GM19324 (cell line): Measurements from ENCODE around the gene CD93.

ENCODE experiments used
- ATAC-seq: cut with Tn5 transposase; IDR thresholded peaks from one replicate; pipeline ENCODE4 v1.9.1; 2021; ENCODE audit warnings: mild to moderate bottlenecking, moderate library complexity; ENCODE audit not compliant: unreplicated experiment, low FRiP score

The CD93 gene

GRCh38 chr20:23039885-23040508, 46.1 kb downstream of the CD93 start:
- ATAC-seq: no peak

GRCh38 chr20:23039136-23039875, 46.8 kb downstream of the CD93 start:
- ATAC-seq: no peak

GRCh38 chr20:23037017-23037481, 49.1 kb downstream of the CD93 start:
- ATAC-seq: no peak

DNA sequence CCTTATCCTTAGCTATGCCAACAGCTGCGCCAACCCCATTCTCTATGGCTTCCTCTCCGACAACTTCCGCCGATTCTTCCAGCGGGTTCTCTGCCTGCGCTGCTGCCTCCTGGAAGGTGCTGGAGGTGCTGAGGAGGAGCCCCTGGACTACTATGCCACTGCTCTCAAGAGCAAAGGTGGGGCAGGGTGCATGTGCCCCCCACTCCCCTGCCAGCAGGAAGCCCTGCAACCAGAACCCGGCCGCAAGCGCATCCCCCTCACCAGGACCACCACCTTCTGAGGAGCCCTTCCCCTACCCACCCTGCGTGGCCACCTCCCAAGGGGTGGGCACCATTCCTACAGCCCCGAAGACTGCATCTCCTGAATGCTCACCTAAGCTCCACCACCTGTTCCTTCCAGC, 49.8 kb downstream of the CD93 start:
- no peak for ATAC-seq

GRCh38 chr20:23035731-23036130, 50.4 kb downstream of the CD93 start:
- ATAC-seq: no peak

DNA sequence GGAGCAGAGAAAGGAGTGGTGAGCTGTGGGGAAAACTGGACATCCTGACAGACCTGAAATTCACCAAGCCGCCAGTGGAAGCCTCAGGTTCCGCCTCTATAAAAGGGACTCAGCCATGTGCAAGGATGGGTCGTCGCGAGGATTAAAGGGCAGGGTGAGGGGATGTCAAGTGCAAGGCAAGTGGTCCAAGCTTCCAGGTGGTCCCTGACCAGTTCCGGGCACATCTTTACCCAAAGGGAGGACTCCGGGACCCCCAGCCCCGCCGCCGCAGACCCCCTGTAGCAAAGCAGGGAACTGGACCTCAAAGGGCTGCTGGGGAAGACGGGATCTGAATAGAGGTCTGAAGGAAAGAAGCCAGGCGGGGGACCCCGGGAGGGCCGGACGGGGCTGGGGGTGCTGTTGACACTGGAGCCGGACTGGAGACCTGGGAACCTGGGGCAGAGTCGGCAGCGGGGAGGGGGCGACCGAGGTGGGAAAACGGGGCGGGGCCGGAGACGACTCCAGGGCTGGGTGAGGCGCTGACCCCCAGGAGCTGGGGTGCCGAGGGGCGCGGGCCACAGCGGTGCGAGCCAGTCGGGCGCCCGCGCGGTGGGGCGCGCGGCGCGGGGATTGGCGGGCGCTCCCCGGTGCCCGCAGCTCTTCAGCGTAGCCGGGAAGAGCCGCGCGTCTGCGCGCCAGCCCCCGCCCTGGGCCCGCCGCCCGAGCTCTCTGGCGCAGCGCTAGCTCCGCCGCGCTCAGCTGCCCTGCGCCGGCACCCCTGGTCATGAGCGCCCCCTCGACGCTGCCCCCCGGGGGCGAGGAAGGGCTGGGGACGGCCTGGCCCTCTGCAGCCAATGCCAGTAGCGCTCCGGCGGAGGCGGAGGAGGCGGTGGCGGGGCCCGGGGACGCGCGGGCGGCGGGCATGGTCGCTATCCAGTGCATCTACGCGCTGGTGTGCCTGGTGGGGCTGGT, 51.1 kb downstream of the CD93 start, which contains the start of gene SSTR4:
TSS of gene SSTR4 (plus strand) at position 592 of the 951 bp plus-strand sequence. CDS start at position 764, 172 bp downstream.
- no peak for ATAC-seq

DNA sequence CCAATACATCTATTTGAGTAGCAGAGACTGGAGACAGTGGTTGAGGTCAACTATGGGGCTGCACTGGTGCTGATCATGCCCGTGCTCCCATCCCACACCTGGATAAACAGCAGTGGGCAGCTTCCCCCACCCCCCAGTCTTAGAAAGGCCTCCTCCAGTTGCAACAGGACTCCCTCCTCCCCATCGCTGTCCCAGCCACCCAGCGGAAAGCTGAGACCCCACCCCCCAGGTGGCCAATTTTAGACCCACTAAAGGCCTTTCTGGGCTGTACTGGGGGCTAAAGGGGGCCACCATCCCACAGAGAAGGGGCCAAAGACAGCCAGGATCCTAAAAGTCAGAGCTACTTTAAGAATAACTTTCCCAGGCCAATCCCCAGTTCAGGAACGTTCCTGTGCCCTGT, 52.2 kb downstream of the CD93 start:
- ATAC-seq: no peak

DNA sequence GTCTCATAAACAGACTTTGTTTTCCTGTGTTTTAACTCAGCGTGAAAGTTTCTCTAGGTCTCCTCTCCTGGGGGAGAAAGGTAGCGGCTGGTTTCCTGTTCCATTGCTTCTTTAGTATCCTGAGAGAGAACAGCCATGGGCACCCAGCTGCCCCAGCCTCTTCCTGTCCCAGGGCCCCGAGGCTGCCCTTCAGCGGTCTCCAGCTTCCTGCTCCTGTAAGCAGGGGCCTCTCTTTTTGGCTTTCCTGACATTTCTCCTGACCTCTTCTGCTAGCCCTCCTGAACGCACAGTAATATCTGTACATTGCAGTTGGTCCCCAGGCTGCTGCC, 53.4 kb downstream of the CD93 start:
- no peak for ATAC-seq

DNA sequence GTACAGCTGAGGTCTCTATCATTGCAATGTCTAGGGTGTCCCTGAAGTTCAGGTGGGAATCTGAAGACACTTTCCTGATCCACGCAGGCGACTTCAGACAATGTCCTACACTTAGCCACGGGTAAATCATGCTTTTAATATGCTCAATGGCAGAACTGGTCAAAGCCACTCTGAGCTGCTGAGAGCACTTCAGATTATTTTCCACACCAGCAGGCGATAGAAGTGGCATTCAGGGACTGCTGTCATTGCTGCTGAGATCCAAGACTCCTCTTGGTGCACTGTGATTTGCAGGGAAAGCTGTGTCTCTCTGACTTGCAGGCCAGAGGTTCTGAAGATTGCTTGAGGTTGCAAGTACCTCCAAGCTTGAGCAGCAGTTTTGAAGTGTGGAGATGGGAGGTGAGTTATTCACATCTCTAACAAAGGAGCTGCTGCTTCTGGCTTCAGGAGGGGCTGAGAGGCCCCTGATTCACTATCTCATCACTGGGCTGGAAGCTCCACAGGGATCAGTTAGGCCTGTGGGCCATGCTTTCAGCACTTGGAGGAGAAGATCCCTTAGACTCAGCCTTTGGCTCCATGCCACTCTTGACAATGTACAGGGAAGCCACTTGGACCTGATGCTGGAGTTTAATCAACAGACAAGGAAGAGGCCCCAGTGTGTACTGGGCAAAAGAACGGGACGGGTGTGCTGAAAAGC, 53.9 kb downstream of the CD93 start:
- ATAC-seq: no peak

GRCh38 chr20:23031346-23031745, 54.8 kb downstream of the CD93 start:
- ATAC-seq: no peak
